Measurements from ENCODE around the gene FAM222B.

DNA sequence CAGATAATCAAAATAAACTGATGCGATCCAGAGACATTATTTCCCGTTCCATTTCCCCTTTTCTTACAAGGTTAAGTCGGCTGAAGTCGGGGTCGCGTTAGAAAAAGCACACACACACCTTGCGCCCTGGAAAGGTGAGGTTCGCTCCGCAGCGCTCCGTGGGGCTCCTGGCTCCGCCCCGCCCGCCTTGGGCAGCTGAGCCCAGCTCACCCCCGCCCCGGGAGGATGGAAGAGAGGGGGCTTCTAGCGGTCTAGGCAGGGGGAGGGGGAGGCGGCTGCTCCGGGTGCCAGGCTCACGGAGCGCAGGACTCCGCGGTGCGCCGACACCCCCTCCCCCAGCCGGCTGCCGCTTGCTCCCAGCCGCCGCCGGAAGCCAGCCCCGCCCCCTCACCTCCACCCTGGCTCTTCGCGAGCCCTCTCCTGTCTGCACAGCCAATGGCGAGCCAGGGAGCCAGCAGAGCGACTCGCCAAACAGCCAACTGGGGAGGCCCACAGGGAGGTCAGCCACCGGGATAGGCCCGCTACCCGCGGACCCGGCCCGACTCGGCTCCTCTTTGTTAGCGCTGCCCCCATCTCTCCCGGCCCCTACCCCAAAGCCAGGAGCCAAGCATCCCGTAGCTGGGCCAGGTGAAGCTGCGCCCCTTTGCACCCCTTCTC lies 30.4 kb downstream of the FAM222B start:
- no peak for TF ChIP-seq EZH2 (IDR thresholded peaks at IDR 0.05; ENCODE audit: low read length)
- TF ChIP-seq, protein P1, sequence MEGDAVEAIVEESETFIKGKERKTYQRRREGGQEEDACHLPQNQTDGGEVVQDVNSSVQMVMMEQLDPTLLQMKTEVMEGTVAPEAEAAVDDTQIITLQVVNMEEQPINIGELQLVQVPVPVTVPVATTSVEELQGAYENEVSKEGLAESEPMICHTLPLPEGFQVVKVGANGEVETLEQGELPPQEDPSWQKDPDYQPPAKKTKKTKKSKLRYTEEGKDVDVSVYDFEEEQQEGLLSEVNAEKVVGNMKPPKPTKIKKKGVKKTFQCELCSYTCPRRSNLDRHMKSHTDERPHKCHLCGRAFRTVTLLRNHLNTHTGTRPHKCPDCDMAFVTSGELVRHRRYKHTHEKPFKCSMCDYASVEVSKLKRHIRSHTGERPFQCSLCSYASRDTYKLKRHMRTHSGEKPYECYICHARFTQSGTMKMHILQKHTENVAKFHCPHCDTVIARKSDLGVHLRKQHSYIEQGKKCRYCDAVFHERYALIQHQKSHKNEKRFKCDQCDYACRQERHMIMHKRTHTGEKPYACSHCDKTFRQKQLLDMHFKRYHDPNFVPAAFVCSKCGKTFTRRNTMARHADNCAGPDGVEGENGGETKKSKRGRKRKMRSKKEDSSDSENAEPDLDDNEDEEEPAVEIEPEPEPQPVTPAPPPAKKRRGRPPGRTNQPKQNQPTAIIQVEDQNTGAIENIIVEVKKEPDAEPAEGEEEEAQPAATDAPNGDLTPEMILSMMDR (optimal IDR thresholded peaks at IDR 0.05 in 1 of 3, IDR thresholded peaks at IDR 0.05 in 1 of 3, conservative IDR thresholded peaks at IDR 0.05 in 1 of 3; ENCODE audit: extremely low read depth in 1 of 3, insufficient read depth in 2 of 3, low read length in 3 of 3) = no peak
